Measurements from ENCODE around the gene SNX33.
A peak's percentile ranks its signal among the peaks of the same experiment; 100 is the strongest.
"Not testable (repeated sequence)": the region's sequence is repeated elsewhere in the genome, so short reads cannot be mapped to it uniquely, and the experiment has no call there.

SNX33 gene

GRCh38 chr15:75701071-75702003 is 53.6 kb downstream of the SNX33 start:
- not testable (repeated sequence) for DNase-seq (ENCODE audit: low read depth)

DNA sequence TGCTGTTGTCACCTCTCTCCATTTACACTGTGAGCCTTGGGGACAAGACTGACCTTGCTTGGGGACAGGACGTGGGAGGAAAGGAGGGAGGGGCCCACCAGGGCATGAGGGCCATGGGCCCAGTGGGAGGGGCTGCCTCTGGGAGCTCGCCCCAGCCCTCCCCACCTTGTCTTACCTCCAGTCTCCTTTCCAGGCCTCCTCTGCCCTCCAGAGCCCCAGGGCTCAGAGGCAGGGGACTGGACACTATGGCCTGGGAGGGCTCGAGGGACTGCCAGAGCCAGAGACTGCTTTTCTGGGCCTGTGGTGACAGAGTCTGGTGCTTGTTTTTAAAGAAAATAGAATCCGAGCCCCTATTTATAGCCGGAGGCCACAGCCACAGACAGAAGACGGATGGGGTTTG is 54.7 kb downstream of the SNX33 start:
- no peak for DNase-seq (ENCODE audit: low read depth)

DNA sequence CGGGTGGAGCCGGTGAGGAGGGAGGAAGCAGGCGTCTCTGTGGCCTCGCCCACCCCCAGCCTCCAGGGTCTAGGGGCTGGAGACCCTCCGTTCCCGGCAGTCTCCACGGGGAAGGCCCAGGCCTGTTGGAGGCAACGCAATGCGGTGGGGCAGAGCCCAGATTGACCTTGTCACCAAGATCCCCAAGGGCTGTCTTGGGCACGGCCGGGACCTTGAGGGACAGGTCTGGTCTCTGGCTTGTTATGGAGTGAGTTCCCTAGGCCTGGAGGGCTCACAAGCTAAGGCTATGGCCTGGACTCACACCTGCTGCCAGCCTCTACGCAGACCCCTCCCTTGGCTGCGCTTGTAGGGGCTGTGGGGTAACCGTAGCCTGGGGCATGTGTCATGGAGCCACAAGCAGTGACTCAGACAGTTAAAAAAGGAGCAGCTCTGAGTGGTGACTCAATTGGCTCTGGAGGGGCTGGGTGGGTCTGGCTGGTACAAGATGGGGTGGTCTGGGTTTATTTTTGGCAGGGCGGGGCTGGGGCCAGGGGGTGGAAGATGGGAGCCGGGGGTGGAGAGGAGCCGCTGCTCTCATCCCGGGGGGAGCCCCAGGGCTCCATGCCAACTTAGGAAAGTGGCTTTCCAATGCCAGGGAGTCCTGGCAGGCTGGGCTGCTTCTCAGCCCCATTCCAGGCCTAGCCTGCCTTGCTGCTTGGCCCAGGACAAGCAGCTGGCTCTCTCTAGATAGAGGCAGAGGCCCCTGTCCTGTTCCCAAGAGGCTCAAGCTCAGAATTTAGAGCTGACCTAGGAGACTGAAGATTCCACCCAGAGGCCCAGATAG is 55.9 kb downstream of the SNX33 start:
- not testable (repeated sequence) for DNase-seq (ENCODE audit: low read depth)

DNA sequence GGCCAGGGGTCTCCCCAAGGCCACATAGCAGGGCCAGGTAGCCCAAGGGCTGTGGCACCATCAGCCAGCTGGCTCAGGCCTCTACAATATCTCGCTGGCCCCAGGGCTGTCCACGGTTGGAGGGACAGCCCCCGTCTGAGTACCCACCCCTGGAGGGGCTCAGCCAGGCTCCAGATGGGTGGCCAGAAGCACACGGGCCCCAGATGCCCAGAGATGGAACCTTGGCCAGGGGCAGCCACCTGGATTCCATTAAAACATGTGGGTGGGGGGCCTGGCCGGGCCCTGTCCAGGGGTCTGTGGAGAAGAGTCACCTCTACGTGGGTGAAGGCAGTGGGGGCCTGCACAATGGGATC is 56.5 kb downstream of the SNX33 start:
- DNase-seq (ENCODE audit: low read depth) = no peak

DNA sequence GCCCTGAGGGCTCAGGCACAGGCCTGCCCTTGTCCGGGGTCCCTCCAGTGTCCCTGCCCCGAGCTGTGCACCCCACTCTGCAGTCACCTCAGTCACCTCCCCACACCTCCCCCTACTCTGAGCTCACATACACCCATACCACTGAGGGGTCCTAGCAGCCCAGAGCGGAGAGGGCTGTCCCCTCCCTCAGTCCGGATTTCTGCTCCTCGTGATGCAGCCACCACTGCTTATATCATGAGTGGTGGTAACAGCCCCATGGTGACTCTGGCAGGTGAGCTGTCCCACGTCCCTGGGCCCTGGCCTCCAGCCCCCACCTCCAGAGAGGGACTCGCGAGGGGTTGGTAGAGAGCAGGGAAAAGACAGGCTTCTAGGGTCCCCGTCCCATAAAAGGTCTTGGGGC is 56.9 kb downstream of the SNX33 start:
- DNase-seq (ENCODE audit: low read depth) = no peak

DNA sequence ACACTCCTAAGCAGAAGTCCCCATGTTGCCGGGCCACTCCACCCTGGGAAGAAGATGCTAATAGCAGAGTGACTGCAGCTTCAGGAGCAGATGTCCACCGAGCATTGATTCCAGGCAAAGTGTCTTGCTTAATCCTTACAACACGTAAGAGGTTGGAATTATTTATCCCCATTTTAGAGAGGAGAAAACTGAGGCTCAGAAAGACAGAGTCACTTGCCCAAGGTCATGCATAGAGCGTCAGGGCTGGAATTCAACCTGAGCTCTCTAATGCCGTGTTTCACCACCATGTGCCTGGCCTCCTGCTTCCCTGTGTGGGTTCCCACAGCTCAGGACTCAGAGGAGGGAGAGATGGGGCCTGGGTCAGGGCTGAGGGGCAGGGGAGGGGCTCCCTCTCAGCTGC is 57.7 kb downstream of the SNX33 start:
- not testable (repeated sequence) for DNase-seq (ENCODE audit: low read depth)

GRCh38 chr15:75705854-75706681 is 58.4 kb downstream of the SNX33 start:
- DNase-seq (ENCODE audit: low read depth) = no peak

- no peak for DNase-seq (ENCODE audit: low read depth)
Observed at GRCh38 chr15:75706682-75706954, 58.9 kb downstream of the SNX33 start.

GRCh38 chr15:75709458-75709857 is 61.7 kb downstream of the SNX33 start:
- peak; percentile 41 for DNase-seq (ENCODE audit: low read depth)

- DNase-seq (ENCODE audit: low read depth) = not testable (repeated sequence)
Observed at GRCh38 chr15:75710874-75711273, 63.2 kb downstream of the SNX33 start.

- peak; percentile 68 for DNase-seq (ENCODE audit: low read depth)
Observed at GRCh38 chr15:75711495-75711894, 63.8 kb downstream of the SNX33 start.

Data from EH (cell line).